K562 (cell line): ENCODE results near the gene FADS1. TPM values are rescaled to one million over a fixed set of nuclear protein-coding genes. Genes with fewer than 3 reads are reported as not detected.

Experiments used
- MAFF ChIP-seq: IDR thresholded peaks from 2 replicates; pipeline ENCODE4 v1.6.1; 2012; ENCODE audit warnings: low read length, improper control_type of control experiment
- POLR2AphosphoS5 ChIP-seq: IDR thresholded peaks from 2 replicates; pipeline ENCODE4 v1.6.1; 2011; ENCODE audit warnings: mild to moderate bottlenecking, low read depth, low read length, moderate library complexity; ENCODE audit not compliant: control insufficient read depth, insufficient read depth
- POLR3A ChIP-seq: IDR thresholded peaks from 2 replicates; pipeline ENCODE4 v1.6.1; 2011; ENCODE audit warnings: borderline replicate concordance, mild to moderate bottlenecking, moderate library complexity; ENCODE audit not compliant: insufficient read length, insufficient read depth; ENCODE audit errors: extremely low read depth
- PTTG1 ChIP-seq: fragments of 450-650 bp; IDR thresholded peaks from 2 replicates; pipeline ENCODE4 v1.6.1; 2016; ENCODE audit warnings: low read depth, mild to moderate bottlenecking, missing genetic modification characterization, missing compliant biosample characterization
- SMAD3 ChIP-seq: fragments of 450-650 bp; formaldehyde crosslinking; conservative IDR thresholded peaks from 2 replicates; pipeline ENCODE4 v1.4.0; 2020; ENCODE audit warnings: mild to moderate bottlenecking
- SPI1 ChIP-seq: IDR thresholded peaks from 2 replicates; pipeline ENCODE4 v1.6.1; 2011; ENCODE audit warnings: low read depth, low read length, control low read depth, borderline replicate concordance
- SUPT5H ChIP-seq: fragments of 450-650 bp; IDR thresholded peaks from 2 replicates; pipeline ENCODE4 v1.6.1; 2016
- XRCC5 ChIP-seq: fragments of 200-400 bp; formaldehyde crosslinking; IDR thresholded peaks from 2 replicates; pipeline ENCODE4 v1.6.1; 2017; ENCODE audit warnings: low read depth, mild to moderate bottlenecking, low read length
- ZFP36 ChIP-seq: fragments of 150-350 bp; IDR thresholded peaks from 2 replicates; pipeline ENCODE4 v1.6.1; 2018; ENCODE audit warnings: low read length, low read depth; ENCODE audit not compliant: partially characterized antibody
- ZNF239 ChIP-seq: fragments of 250-450 bp; sonication (Bioruptor Pico); IDR thresholded peaks from 2 replicates; pipeline ENCODE4 v1.4.0; 2020; ENCODE audit warnings: mild to moderate bottlenecking
- polyA plus RNA-seq, 8 experiments: library from polyadenylated mRNA; depleted of rRNA in 4 of 8; stranded (reverse) in 5 of 8; unstranded in 3 of 8; fragments of >200 nt; fragmentation: Nextera tagmentation in 2 of 8; fragmentation: Illumina TruSeq in 1 of 8; extraction: Ambion mirVana in 2 of 8; extraction: Trizol in 1 of 8; gene quantifications; 2 replicates each; pipeline versions ENCODE4 v1.2.1 to v1.2.3, GENCODE V29; 2011 to 2014; ENCODE audit warnings: inconsistent platforms in 1 of 8, missing spikeins in 1 of 8
- total RNA-seq, 7 experiments: library from RNA; depleted of rRNA in 6 of 7; stranded (reverse); fragments of >200 nt in 6 of 7; fragmentation: Illumina TruSeq in 2 of 7; extraction: Trizol in 2 of 7; gene quantifications; 2 replicates each; pipeline versions ENCODE4 v1.2.1 to v1.2.3, GENCODE V29; 2011 to 2021; ENCODE audit warnings: low replicate concordance in 1 of 7
- TF ChIP-seq, protein P1 (sequence below): fragments of 250-450 bp; sonication (Bioruptor Pico); IDR thresholded peaks from 2 replicates; pipeline ENCODE4 v1.8.0; 2022; ENCODE audit warnings: inconsistent platforms, mild to moderate bottlenecking, moderate library complexity, borderline replicate concordance
- TF ChIP-seq, protein P2 (sequence below): fragments of 450-650 bp; IDR thresholded peaks from 2 replicates; pipeline ENCODE4 v1.6.1; 2017; ENCODE audit warnings: antibody characterized with exemption, mild to moderate bottlenecking
- TF ChIP-seq, protein P3 (sequence below): sonication (generic); formaldehyde crosslinking; IDR thresholded peaks from 2 replicates; pipeline ENCODE4 v1.8.1; 2023; ENCODE audit warnings: mild to moderate bottlenecking, missing genetic modification reagents
- TF ChIP-seq, protein P4 (sequence below): fragments of 200-400 bp; formaldehyde crosslinking; IDR thresholded peaks from 2 replicates; pipeline ENCODE4 v1.6.1; 2017; ENCODE audit warnings: mild to moderate bottlenecking, low read depth, low read length, moderate library complexity

Gene FADS1
- total and polyA plus RNA-seq, 9 of the 15 experiments (the other 6 are each of a cell fraction or from before 2014, with no cell fraction given) = 110 to 864 (median 364) TPM

DNA sequence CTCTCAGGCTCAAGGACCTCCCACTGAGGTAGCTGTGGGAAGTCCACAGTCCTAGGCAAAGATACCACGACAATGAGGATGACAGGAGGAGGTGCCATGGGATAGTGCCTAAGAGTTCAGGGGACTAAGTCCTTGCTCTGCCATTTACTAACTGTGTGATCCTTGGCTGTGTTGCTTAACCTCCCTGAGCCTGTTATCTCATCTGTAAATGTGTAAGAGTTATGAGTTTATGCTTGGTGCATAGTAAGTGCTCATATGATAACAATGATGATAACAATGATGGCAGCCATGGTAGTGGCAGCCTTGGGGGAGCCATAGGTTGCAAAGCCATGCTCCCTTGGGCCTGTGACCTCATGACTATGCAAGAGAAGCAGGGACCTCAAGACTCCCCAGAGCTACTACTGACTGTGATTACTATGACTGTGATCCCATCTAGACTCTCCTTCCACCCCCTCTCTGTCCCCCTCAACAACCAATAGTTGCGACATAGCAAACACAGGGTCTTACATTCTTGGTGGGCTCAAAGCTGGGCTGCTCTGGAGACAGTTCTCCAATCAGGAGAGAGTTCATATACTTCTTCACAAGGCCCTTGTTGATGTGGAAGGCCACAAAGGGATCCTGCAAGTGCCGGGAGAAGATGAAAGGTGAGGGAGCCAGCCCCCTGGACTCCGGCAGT, 3.9 kb downstream of the FADS1 start (continued):
- TF ChIP-seq PTTG1 (tag) = no peak
- TF ChIP-seq SMAD3 (CRISPR knock-in tag) = no peak
- TF ChIP-seq, protein P1, sequence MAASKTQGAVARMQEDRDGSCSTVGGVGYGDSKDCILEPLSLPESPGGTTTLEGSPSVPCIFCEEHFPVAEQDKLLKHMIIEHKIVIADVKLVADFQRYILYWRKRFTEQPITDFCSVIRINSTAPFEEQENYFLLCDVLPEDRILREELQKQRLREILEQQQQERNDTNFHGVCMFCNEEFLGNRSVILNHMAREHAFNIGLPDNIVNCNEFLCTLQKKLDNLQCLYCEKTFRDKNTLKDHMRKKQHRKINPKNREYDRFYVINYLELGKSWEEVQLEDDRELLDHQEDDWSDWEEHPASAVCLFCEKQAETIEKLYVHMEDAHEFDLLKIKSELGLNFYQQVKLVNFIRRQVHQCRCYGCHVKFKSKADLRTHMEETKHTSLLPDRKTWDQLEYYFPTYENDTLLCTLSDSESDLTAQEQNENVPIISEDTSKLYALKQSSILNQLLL (CRISPR knock-in tag) = no peak
- TF ChIP-seq, protein P2, sequence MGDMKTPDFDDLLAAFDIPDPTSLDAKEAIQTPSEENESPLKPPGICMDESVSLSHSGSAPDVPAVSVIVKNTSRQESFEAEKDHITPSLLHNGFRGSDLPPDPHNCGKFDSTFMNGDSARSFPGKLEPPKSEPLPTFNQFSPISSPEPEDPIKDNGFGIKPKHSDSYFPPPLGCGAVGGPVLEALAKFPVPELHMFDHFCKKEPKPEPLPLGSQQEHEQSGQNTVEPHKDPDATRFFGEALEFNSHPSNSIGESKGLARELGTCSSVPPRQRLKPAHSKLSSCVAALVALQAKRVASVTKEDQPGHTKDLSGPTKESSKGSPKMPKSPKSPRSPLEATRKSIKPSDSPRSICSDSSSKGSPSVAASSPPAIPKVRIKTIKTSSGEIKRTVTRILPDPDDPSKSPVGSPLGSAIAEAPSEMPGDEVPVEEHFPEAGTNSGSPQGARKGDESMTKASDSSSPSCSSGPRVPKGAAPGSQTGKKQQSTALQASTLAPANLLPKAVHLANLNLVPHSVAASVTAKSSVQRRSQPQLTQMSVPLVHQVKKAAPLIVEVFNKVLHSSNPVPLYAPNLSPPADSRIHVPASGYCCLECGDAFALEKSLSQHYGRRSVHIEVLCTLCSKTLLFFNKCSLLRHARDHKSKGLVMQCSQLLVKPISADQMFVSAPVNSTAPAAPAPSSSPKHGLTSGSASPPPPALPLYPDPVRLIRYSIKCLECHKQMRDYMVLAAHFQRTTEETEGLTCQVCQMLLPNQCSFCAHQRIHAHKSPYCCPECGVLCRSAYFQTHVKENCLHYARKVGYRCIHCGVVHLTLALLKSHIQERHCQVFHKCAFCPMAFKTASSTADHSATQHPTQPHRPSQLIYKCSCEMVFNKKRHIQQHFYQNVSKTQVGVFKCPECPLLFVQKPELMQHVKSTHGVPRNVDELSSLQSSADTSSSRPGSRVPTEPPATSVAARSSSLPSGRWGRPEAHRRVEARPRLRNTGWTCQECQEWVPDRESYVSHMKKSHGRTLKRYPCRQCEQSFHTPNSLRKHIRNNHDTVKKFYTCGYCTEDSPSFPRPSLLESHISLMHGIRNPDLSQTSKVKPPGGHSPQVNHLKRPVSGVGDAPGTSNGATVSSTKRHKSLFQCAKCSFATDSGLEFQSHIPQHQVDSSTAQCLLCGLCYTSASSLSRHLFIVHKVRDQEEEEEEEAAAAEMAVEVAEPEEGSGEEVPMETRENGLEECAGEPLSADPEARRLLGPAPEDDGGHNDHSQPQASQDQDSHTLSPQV = 0 out of 2 replicates have a peak, but pooled peaks have one; percentile 37
- TF ChIP-seq ZFP36 = peak; percentile 4
- TF ChIP-seq MAFF = no peak
- TF ChIP-seq POLR2AphosphoS5 = 0 out of 2 replicates have a peak, but pooled peaks have one; percentile 36
- no peak for TF ChIP-seq XRCC5
- TF ChIP-seq, protein P3, sequence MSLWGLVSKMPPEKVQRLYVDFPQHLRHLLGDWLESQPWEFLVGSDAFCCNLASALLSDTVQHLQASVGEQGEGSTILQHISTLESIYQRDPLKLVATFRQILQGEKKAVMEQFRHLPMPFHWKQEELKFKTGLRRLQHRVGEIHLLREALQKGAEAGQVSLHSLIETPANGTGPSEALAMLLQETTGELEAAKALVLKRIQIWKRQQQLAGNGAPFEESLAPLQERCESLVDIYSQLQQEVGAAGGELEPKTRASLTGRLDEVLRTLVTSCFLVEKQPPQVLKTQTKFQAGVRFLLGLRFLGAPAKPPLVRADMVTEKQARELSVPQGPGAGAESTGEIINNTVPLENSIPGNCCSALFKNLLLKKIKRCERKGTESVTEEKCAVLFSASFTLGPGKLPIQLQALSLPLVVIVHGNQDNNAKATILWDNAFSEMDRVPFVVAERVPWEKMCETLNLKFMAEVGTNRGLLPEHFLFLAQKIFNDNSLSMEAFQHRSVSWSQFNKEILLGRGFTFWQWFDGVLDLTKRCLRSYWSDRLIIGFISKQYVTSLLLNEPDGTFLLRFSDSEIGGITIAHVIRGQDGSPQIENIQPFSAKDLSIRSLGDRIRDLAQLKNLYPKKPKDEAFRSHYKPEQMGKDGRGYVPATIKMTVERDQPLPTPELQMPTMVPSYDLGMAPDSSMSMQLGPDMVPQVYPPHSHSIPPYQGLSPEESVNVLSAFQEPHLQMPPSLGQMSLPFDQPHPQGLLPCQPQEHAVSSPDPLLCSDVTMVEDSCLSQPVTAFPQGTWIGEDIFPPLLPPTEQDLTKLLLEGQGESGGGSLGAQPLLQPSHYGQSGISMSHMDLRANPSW (CRISPR knock-in tag) = no peak
- TF ChIP-seq, protein P4, sequence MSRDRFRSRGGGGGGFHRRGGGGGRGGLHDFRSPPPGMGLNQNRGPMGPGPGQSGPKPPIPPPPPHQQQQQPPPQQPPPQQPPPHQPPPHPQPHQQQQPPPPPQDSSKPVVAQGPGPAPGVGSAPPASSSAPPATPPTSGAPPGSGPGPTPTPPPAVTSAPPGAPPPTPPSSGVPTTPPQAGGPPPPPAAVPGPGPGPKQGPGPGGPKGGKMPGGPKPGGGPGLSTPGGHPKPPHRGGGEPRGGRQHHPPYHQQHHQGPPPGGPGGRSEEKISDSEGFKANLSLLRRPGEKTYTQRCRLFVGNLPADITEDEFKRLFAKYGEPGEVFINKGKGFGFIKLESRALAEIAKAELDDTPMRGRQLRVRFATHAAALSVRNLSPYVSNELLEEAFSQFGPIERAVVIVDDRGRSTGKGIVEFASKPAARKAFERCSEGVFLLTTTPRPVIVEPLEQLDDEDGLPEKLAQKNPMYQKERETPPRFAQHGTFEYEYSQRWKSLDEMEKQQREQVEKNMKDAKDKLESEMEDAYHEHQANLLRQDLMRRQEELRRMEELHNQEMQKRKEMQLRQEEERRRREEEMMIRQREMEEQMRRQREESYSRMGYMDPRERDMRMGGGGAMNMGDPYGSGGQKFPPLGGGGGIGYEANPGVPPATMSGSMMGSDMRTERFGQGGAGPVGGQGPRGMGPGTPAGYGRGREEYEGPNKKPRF = no peak
- TF ChIP-seq POLR3A = no peak
- TF ChIP-seq SPI1 = no peak
- TF ChIP-seq SUPT5H = peak; percentile 33; the same call in 1 of the 2 replicates
- TF ChIP-seq ZNF239 (CRISPR knock-in tag) = no peak
